ENCODE results near the gene CLTCL1.
"Not testable (repeated sequence)": the region's sequence is repeated elsewhere in the genome, so short reads cannot be mapped to it uniquely, and the experiment has no call there.

CLTCL1 gene

DNA sequence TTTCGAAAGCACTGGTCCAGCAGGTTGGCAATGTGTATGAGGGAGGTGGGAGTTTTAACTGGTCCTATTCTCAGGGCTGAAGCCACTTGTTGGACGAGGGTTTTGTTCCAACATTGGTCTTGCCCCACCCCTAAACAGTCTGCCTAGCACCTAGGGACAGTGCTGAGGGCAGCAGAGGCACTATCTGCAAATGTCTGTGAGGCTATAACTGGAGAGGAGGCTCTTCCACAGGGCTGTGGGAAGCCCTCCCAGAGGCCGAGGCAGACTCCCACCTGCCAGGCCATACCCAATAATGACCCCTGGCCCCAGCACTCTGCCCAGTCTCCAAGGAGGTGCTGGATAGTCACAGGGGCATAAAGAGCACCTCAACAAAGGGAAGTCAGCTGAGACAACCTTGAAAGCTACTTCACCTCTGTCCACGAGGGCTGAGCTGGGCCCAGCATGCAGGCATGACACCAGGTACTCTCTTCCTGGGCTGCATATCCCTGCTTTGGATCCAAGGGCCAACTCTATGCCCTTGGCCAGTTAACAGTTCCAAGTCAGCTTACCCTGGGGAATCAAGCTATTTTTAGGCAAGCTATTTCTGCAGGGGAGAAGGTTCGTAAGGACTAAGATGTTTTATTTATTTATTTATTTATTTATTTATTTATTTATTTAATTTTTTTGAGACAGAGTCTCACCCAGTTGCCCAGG lies 72.8 kb downstream of the CLTCL1 start:
- no peak for DNase-seq (ENCODE audit: low read depth in 2 of 2)

DNA sequence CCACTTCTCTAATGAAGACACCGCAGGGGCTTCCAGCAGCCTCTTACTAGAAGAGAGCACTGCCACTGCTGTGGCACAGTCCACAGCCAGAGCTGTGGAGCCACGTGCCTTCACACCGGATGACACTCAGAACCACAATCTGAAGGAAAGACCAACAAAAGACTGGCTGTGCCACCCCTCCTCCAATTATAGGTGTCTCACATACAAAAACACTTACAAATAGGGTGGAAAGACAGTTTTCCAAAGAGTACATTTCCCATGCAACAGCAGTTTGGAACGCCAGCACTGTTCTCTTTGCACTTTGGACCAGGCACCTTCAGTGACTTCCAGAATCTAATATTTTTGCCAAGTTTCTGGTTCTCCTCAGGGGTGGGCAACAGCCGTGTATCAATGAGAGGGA lies 74.9 kb downstream of the CLTCL1 start:
- DNase-seq (ENCODE audit: low read depth in 2 of 2) = no peak

- no peak for DNase-seq (ENCODE audit: low read depth in 2 of 2)
Measured at GRCh38 chr22:19215360-19215759, 76.2 kb downstream of the CLTCL1 start.

DNA sequence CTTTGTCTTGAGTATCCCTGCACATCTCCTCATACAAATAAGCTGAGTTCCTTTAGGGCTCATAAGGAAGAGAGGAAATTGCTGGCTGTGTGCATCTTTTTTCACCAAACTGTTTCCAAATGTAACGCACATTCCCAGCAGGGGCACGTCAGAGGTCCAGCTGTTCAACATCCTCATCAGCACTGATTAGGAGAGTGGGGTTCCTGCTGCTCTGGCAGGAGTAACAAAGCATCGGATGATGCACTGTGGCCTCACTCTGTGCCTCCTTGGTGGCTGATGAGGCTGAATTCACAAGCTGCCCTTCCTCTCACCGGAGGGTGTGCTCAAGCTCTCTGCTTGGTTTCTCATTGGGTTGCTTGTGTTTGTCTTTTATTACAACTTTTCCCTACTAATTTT lies 77.4 kb downstream of the CLTCL1 start:
- no peak for DNase-seq (ENCODE audit: low read depth in 2 of 2)

DNA sequence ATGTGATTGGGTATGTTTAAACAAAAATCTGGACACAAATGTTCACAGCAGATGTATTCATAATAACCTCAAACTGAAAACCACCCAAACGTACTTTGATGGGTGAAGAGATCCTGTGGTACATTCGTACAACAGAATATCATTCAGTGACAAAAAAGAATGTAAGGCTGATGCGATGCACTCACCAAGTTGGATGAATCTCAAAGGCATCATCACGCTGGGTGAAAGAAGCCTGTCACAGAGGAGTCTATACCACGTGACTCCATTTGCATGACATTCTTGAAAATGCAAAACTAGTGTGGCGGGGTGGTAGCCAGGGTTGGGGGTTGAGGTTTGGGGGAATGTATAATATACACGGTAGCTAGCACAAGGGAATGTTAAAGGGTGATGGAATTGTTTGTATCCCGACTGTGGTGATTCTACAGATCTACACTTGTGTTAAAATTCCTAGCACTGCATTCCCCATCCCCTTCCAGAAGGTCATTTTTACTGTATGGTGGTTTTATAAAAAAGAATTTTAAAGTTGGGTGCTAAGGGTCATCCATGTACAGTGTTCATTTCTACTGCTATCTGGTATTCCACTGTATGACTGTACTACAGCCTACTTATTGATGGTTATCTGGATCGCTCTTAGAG lies 78.0 kb downstream of the CLTCL1 start:
- no peak for DNase-seq (ENCODE audit: low read depth in 2 of 2)

GRCh38 chr22:19213001-19213400 lies 78.5 kb downstream of the CLTCL1 start:
- DNase-seq (ENCODE audit: low read depth in 2 of 2) = no peak

- DNase-seq (ENCODE audit: low read depth in 2 of 2) = no peak
Measured at GRCh38 chr22:19212302-19212870, 79.1 kb downstream of the CLTCL1 start.

GRCh38 chr22:19210188-19210587 lies 81.3 kb downstream of the CLTCL1 start:
- DNase-seq (ENCODE audit: low read depth in 2 of 2) = no peak

- no peak for DNase-seq (ENCODE audit: low read depth in 2 of 2)
Measured at GRCh38 chr22:19208287-19208847, 83.2 kb downstream of the CLTCL1 start.

DNA sequence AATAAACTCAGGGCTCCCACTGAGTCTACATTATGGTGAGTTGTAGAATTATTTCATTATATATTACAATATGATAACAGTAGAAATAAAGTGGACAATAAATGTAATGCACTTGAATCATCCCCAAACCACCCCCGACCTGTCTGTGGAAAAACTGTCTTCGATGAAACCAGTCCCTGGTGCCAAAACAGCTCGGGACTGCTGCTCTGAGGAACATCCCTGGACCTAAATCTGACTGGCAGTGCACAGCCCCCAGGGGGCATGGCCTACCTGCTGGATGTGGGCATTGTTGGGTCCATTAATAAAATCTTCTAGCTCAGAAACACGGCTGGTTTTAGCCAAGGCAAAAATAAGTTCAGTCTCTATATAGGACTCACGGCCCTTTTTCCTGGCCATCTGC lies 83.6 kb downstream of the CLTCL1 start:
- no peak for DNase-seq (ENCODE audit: low read depth in 2 of 2)

- DNase-seq (ENCODE audit: low read depth in 2 of 2) = no peak
Measured at GRCh38 chr22:19207401-19207808, 84.1 kb downstream of the CLTCL1 start.

DNA sequence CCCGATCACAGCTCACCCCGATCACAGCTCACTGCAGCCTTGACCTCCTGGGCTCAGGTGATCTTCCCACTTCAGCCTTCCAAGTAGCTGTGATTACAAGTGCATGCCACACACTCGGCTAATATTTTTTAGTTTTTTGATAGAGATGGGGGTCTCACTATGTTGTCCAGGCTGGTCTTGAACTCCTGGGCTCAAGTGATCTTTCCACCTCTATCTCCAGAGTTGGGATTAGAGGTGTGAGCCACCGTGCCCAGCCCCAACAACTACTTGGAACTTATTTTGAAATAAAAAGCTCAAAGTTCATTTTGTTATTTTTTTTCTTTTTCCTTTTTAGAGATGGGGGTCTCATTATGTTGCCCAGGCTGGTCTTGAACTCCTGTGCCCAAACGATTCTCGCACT lies 85.2 kb downstream of the CLTCL1 start:
- DNase-seq (ENCODE audit: low read depth in 2 of 2) = no peak

DNA sequence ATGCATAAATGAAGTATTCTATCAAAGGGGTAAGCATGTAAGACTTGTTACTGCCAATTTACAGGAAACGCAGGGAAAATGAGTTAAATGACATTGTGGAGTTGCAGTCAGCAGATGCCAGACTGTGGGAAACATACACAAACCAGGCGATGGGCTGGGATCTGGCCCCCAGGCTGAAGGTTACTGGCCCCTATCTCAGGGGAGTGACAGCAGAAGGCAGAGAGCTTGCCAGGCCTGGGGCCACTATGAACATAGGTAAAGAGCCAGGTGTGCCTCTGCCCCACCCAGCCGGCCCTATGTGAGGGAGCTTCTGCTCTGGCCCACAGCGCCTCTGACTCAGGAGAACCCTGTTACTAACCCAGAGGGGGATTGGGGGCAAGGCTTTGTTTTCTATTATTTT lies 86.9 kb downstream of the CLTCL1 start:
- DNase-seq (ENCODE audit: low read depth in 2 of 2) = no peak

DNA sequence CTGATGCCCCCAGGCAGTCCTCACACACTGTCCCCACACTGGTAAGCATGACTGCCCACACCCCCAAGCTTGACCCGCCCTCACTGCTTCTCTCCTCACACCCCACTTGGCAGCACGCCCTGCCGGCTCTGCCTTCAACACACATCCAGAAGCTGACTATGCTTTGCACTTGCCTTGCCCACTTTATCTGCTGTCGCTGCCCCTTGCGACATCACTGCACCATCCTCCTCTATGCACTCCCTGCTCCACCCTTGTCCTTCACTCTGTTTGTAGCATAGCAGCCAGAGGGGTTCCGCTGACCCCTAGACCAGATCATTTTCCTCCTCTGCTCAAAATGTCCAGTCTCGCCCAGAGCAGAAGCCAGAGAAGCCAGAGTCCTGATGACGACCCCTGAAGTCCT lies 87.7 kb downstream of the CLTCL1 start:
- DNase-seq (ENCODE audit: low read depth in 2 of 2) = no peak

DNA sequence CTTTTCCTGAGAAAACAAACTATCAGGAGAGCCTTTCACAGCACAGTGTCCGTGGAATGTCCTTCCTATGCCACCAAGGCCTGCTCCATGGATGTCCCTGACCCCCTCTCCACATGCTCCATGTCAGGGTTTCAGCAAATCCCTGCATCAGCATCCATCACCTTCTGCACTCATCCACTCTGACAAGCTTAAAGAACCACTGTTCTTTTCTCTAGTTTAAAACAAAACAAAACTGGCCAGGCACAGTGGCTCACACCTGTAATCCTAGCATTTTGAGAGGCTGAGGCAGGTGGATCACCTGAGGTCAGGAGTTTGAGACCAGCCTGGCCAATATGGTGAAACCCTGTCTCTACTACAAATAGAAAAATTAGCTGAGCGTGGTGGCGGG lies 88.7 kb downstream of the CLTCL1 start:
- DNase-seq (ENCODE audit: low read depth in 2 of 2) = not testable (repeated sequence)

- no peak for DNase-seq (ENCODE audit: low read depth in 2 of 2)
Measured at GRCh38 chr22:19201869-19202798, 89.4 kb downstream of the CLTCL1 start.

GRCh38 chr22:19201130-19201868 lies 90.2 kb downstream of the CLTCL1 start:
- DNase-seq (ENCODE audit: low read depth in 2 of 2) = no peak

GRCh38 chr22:19199479-19199878 lies 92.0 kb downstream of the CLTCL1 start:
- no peak for DNase-seq (ENCODE audit: low read depth in 2 of 2)

DNA sequence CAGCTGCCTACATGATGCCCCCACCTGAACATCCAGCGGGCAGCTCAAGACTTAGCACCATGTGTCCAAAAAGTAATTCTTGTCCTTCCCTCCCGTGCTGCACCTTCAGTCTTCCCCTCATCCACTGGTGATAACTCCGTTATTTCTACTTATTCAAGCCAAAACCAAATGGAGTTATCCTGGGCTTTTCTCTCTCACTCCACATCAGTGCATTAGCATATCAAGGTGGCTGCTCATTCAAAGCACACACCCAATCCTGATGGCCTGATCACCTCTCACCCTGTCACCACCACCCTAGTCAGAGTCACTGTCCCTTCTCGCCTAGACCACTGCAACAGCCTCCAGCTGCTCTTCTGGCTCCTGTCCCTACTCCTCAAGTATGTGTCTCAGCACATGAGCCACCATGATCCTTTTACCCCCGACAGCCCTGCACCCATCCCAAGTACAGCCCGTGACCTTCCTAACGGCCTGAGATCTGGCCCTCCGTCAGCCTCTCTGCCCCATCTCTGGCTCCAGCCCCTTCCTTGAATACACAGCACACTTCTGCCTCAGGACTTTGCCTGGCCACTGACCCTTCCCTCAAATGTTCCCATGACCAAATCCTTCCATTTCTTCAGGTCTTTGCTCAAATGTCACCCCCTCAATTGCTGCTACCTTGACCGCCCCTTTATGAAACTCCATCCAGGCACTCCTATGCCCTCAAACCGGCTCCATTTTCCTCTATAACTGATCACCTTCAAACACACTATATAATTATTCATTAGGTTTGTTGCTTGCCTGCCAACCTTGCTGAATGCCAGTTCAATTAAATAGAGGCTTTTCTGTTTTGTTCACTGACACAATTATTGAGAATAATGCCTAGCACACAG lies 93.3 kb downstream of the CLTCL1 start:
- DNase-seq (ENCODE audit: low read depth in 2 of 2) = no peak
